ENCODE results near the gene HPDL. TPM values are rescaled to one million over a fixed set of nuclear protein-coding genes. Genes with fewer than 3 reads are reported as not detected.

The HPDL gene
- polyA plus RNA-seq, 1 donor (not counting 4 experiments of a cell fraction or from before 2014, with no cell fraction given) = 0.14 TPM

DNA sequence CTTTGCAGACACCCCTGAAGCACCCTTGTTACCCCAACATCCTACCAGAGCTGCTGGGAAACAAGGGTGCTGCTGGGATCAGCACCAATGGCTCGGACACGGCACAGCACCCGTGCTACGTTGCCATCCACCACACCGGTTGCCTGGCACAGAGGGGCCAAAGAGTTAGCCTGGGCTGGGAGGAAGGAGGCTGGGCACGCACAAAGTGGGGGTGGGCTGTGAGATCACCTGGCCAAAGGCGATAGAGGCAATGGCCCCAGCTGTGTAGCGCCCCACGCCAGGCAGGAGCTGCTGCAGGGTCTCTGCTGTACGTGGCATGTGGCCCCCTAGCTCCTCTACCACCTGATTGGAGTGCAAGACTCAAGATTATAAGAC is 5.6 kb downstream of the HPDL start:
- Histone ChIP-seq H3K9me3 (ENCODE audit: control insufficient read depth, low read depth, low read length) (no peaks in the 10 kb centered on the region), H3K36me3 (ENCODE audit: control insufficient read depth in 2 of 2, extremely low read depth in 1 of 2, insufficient read depth in 2 of 2, low read length in 2 of 2) (peaks cover 6 to 9% of the 10 kb centered on the region in 2 experiments), H2AFZ (ENCODE audit: control insufficient read depth, low read length) (no peak overlapping the region), H3K4me3 (ENCODE audit: control insufficient read depth in 2 of 3, extremely low read depth in 1 of 3, insufficient read depth in 2 of 3, low read depth in 1 of 3, low read length in 3 of 3) (no peak overlapping the region), H3K27me3 (ENCODE audit: control insufficient read depth, extremely low read depth, insufficient read depth, low read length) (peaks cover 2% of the 10 kb centered on the region), H3K9ac (ENCODE audit: control insufficient read depth, extremely low read depth, insufficient read depth, low read length) (no peak overlapping the region), H3K27ac (ENCODE audit: control insufficient read depth, insufficient read depth, low read length) (no peak overlapping the region), H3K9me1 (ENCODE audit: control insufficient read depth, extremely low read depth, insufficient read depth, low read length) (no peaks in the 10 kb centered on the region), H3K79me2 (ENCODE audit: control insufficient read depth, insufficient read depth, low read length) (no peaks in the 10 kb centered on the region), H3K4me2 (ENCODE audit: control insufficient read depth, extremely low read depth, insufficient read depth, low read depth, low read length) (no peak overlapping the region), H3K4me1 (ENCODE audit: control insufficient read depth, extremely low read depth, insufficient read depth, low read length) (peaks cover 8% of the 10 kb centered on the region), H4K20me1 (ENCODE audit: control insufficient read depth, extremely low read depth, insufficient read depth, low read length) (no peaks in the 10 kb centered on the region)
- dilution Hi-C loops (cut with MboI; ENCODE audit: extremely low pct_ligation_motif_present, low sequenced_read_pairs) = no loop called here
- no peak for FAIRE-seq
- no peak for DNase-seq (ENCODE audit: low read depth, low spot score)
- no peak for TF ChIP-seq EZH2 (IDR thresholded peaks at IDR 0.05; ENCODE audit: low read length)
- TF ChIP-seq, protein P1, sequence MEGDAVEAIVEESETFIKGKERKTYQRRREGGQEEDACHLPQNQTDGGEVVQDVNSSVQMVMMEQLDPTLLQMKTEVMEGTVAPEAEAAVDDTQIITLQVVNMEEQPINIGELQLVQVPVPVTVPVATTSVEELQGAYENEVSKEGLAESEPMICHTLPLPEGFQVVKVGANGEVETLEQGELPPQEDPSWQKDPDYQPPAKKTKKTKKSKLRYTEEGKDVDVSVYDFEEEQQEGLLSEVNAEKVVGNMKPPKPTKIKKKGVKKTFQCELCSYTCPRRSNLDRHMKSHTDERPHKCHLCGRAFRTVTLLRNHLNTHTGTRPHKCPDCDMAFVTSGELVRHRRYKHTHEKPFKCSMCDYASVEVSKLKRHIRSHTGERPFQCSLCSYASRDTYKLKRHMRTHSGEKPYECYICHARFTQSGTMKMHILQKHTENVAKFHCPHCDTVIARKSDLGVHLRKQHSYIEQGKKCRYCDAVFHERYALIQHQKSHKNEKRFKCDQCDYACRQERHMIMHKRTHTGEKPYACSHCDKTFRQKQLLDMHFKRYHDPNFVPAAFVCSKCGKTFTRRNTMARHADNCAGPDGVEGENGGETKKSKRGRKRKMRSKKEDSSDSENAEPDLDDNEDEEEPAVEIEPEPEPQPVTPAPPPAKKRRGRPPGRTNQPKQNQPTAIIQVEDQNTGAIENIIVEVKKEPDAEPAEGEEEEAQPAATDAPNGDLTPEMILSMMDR (optimal IDR thresholded peaks at IDR 0.05 in 1 of 3, IDR thresholded peaks at IDR 0.05 in 1 of 3, conservative IDR thresholded peaks at IDR 0.05 in 1 of 3; ENCODE audit: extremely low read depth in 1 of 3, insufficient read depth in 2 of 3, low read length in 3 of 3) = no peak

DNA sequence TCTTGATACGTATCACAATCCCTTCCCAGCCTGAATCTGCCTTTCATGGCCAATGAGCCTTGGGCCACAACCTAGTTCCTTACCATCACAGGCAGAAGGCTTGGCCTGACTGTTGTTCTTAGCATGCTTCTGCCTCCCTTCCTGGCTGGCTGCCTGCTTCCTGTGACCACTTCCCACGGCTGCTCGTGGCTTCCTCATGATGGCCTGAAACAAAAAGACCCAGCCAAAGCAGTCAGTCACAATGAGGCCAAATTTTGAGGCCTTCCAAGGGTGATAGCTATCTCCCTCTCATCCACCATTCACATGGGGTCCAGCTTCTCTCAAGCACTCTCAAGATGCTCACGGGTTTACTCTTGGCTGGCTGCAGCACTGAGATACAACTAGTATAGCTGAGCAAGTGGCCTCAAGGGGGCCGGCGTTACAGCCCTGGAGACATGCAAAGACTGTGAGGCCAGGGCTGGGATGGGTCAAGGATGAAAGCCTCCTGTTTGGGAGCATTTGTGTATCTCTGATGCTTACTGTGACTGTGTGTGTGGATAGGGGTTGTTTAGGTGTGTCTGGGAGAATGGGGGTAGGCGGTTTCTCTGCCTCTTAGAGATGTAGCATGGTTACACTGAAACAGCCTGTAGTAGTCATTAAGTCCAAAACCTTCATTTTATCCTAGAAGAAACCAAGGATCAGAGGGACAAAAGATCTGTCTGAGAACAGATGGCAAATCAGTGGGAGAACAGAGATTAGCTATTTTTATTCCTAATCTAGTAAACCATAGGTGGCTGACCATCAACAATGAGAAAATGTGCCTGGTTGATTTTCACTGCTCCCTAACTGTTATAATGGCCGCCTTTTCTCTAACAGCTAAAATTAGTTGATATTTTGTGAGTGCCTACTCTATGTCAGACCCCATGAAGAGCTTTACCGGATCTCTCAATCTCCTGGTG is 7.9 kb downstream of the HPDL start:
- Histone ChIP-seq H3K27ac (ENCODE audit: control insufficient read depth, insufficient read depth, low read length) (no peak overlapping the region), H3K27me3 (ENCODE audit: control insufficient read depth, extremely low read depth, insufficient read depth, low read length) (no peaks in the 10 kb centered on the region), H3K36me3 (ENCODE audit: control insufficient read depth in 2 of 2, extremely low read depth in 1 of 2, insufficient read depth in 2 of 2, low read length in 2 of 2) (peaks cover under 1 to 6% of the 10 kb centered on the region in 2 experiments), H4K20me1 (ENCODE audit: control insufficient read depth, extremely low read depth, insufficient read depth, low read length) (no peaks in the 10 kb centered on the region), H3K9me3 (ENCODE audit: control insufficient read depth, low read depth, low read length) (no peaks in the 10 kb centered on the region), H3K79me2 (ENCODE audit: control insufficient read depth, insufficient read depth, low read length) (peaks cover 2% of the 10 kb centered on the region), H3K4me3 (ENCODE audit: control insufficient read depth in 2 of 3, extremely low read depth in 1 of 3, insufficient read depth in 2 of 3, low read depth in 1 of 3, low read length in 3 of 3) (no peak overlapping the region), H3K4me1 (ENCODE audit: control insufficient read depth, extremely low read depth, insufficient read depth, low read length) (peaks cover 3% of the 10 kb centered on the region), H3K9ac (ENCODE audit: control insufficient read depth, extremely low read depth, insufficient read depth, low read length) (no peak overlapping the region), H2AFZ (ENCODE audit: control insufficient read depth, low read length) (no peak overlapping the region), H3K4me2 (ENCODE audit: control insufficient read depth, extremely low read depth, insufficient read depth, low read depth, low read length) (no peak overlapping the region), H3K9me1 (ENCODE audit: control insufficient read depth, extremely low read depth, insufficient read depth, low read length) (no peaks in the 10 kb centered on the region)
- DNase-seq (ENCODE audit: low read depth, low spot score) (no peak), FAIRE-seq (no peak)
- dilution Hi-C loops (cut with MboI; ENCODE audit: extremely low pct_ligation_motif_present, low sequenced_read_pairs) = no loop called here
- TF ChIP-seq, protein P1 (optimal IDR thresholded peaks at IDR 0.05 in 1 of 3, IDR thresholded peaks at IDR 0.05 in 1 of 3, conservative IDR thresholded peaks at IDR 0.05 in 1 of 3; ENCODE audit: extremely low read depth in 1 of 3, insufficient read depth in 2 of 3, low read length in 3 of 3) = no peak
- no peak for TF ChIP-seq EZH2 (IDR thresholded peaks at IDR 0.05; ENCODE audit: low read length)
